ENCODE data around the gene CLPTM1. TPM values are rescaled to one million over a fixed set of nuclear protein-coding genes. Genes with fewer than 3 reads are reported as not detected.
"Not testable (repeated sequence)": the region's sequence is repeated elsewhere in the genome, so short reads cannot be mapped to it uniquely, and the experiment has no call there.

CLPTM1 gene
- total and polyA plus RNA-seq, 2 of the 8 experiments (the other 6 are each of a cell fraction or from before 2014, with no cell fraction given): 84.8 to 108 TPM

DNA sequence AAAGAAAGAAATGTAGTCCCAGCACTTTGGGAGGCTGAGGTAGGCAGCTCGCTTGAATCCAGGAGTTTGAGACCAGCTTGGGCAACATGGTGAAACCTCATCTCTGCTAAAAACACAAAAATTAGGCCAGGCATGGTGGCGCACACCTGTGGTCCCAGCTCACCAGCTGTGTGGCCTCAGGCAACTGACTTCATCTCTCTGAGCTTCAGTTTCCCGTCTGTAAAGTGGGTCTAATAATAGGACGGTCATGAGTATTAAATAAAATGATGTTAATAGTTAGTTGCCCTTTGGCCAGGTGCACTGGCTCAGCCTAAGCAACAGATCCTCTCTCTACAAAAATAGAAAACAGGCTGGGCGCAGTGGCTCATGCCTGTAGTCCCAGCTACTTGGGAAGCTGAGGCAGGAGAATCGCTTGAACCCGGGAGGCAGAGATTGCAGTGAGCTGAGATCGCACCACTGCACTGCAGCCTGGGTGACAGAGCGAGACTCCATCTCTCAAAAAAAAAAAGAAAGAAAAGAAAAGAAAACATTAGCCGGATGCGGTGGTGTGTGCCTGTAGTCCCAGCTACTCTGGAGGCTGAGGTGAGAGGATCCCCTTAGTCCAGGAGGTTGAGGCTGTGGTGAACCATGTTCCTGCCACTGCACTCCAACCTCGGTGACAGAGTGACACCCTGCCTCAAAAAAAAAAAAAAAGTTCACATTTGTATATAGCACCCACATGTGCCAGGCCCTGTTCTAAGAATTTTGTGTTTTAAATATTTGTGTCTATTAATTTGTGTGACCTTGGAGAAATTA is 44.1 kb downstream of the CLPTM1 start:
- not testable (repeated sequence) for H4K8ac ChIP-seq (ENCODE audit: extremely low read depth, insufficient read depth, low read length); H2BK12ac ChIP-seq (ENCODE audit: low read depth, low read length); H4K20me1 ChIP-seq (replicated peaks in 1 of 2; ENCODE audit: control insufficient read depth in 1 of 2, insufficient read depth in 2 of 2, low read length in 2 of 2); H3K18ac ChIP-seq (ENCODE audit: extremely low read depth, low read length); H3K36me3 ChIP-seq (ENCODE audit: control insufficient read depth in 2 of 4, insufficient read depth in 4 of 4, low read length in 3 of 4); H3K27ac ChIP-seq (ENCODE audit: low read depth, low read length); DNase-seq (ENCODE audit: low read depth in 1 of 2, low spot score in 2 of 2); H2BK5ac ChIP-seq (ENCODE audit: low read depth, low read length); FAIRE-seq; H3K27me3 ChIP-seq (replicated peaks in 1 of 4; ENCODE audit: control insufficient read depth in 3 of 4, extremely low read depth in 1 of 4, insufficient read depth in 3 of 4, low read length in 3 of 4); H3K56ac ChIP-seq (replicated peaks; ENCODE audit: insufficient read length, low read depth, low read length); H3K14ac ChIP-seq (ENCODE audit: insufficient read length); H2BK120ac ChIP-seq (replicated peaks; ENCODE audit: low read depth, low read length); H4K5ac ChIP-seq (ENCODE audit: insufficient read length, low read depth, low read length); H2BK15ac ChIP-seq (ENCODE audit: low read length); H3K4me1 ChIP-seq (replicated peaks in 1 of 4; ENCODE audit: control insufficient read depth in 3 of 4, insufficient read depth in 4 of 4, low read length in 3 of 4); H3K79me2 ChIP-seq (ENCODE audit: control insufficient read depth in 1 of 2, insufficient read depth in 2 of 2, low read length in 2 of 2); H3K4ac ChIP-seq (replicated peaks; ENCODE audit: insufficient read length, low read depth, low read length); H3K23me2 ChIP-seq (ENCODE audit: low read depth, low read length); H2AFZ ChIP-seq (ENCODE audit: low read length); H3K23ac ChIP-seq (ENCODE audit: insufficient read length); H4K91ac ChIP-seq (replicated peaks; ENCODE audit: insufficient read length, low read length); H2AK5ac ChIP-seq (ENCODE audit: low read depth, low read length); H3K4me2 ChIP-seq (ENCODE audit: insufficient read depth in 1 of 2, low read depth in 2 of 2, low read length in 2 of 2); H2BK20ac ChIP-seq (ENCODE audit: low read length); H3K4me3 ChIP-seq (ENCODE audit: extremely low read depth in 1 of 4, insufficient read depth in 2 of 4, low read depth in 3 of 4, low read length in 4 of 4); H3K79me1 ChIP-seq (ENCODE audit: low read depth, low read length); H3K9me3 ChIP-seq (ENCODE audit: insufficient read depth in 2 of 2, low read depth in 1 of 2, low read length in 1 of 2); H3K9ac ChIP-seq (replicated peaks in 1 of 4; ENCODE audit: extremely low read depth in 1 of 4, low read depth in 3 of 4, low read length in 3 of 4)
- CTCF ChIA-PET (ENCODE audit: partially characterized antibody): interaction anchor here (0.6 to 4.8 kb wide), 4 partner anchors 10 to 95 kb away, joined by 3 to 17 read pairs (median 4); no protein-coding TSS in a partner anchor
- 85% methylated on average over 11 of the region's 12 CpGs; no CpG with 5 or more reads in 1 of the 2 experiments for WGBS, 2 experiments (ENCODE audit: extremely low coverage in 1 of 2, insufficient coverage in 1 of 2, insufficient read length in 1 of 2, insufficient replicate concordance in 2 of 2, low coverage in 1 of 2, low lambda C conversion rate in 2 of 2, missing lambda C conversion rate in 1 of 2)
- POLR2A ChIA-PET (ENCODE audit: partially characterized antibody): interaction anchor here (1.2 to 1.8 kb wide), 2 partner anchors 80 to 178 kb away, joined by 3 to 6 read pairs; partner anchors contain the start of genes GEMIN7 and TRAPPC6A
